ENCODE data around the gene OR2V2.

DNA sequence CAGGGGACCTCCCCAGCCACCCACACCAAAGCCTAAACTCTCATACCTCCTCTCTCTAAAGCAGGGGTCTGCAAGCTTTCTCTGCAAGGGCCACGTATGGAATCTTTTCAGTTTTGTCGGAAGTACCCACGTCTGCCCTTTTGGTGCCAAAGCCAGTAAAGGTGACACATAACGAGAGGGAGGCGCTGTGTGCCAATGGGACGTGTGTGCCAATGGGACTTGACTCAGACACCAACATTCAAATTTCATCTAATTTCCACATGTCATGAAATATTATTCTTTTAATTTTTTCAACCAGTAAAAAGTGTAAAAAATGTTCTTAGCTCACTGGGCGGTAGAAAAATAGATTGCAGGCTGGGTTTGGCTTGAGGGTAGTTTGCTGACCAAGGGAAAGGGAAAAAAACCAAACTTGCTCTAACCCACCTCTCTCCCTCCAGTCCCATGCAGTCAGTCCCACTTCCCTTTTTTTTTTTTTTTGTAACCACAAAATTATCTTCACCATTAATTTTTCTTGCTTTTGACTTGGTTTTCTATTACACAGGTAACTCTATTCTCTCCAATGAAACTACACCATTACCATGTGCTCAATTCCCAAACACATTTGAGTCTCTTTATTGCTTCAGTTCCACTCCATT is 41.9 kb upstream of the OR2V2 start:
- no peak for TF ChIP-seq SMC3 (IDR thresholded peaks at IDR 0.05; ENCODE audit: low read depth, low read length)
- TF ChIP-seq, protein P1, sequence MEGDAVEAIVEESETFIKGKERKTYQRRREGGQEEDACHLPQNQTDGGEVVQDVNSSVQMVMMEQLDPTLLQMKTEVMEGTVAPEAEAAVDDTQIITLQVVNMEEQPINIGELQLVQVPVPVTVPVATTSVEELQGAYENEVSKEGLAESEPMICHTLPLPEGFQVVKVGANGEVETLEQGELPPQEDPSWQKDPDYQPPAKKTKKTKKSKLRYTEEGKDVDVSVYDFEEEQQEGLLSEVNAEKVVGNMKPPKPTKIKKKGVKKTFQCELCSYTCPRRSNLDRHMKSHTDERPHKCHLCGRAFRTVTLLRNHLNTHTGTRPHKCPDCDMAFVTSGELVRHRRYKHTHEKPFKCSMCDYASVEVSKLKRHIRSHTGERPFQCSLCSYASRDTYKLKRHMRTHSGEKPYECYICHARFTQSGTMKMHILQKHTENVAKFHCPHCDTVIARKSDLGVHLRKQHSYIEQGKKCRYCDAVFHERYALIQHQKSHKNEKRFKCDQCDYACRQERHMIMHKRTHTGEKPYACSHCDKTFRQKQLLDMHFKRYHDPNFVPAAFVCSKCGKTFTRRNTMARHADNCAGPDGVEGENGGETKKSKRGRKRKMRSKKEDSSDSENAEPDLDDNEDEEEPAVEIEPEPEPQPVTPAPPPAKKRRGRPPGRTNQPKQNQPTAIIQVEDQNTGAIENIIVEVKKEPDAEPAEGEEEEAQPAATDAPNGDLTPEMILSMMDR (IDR thresholded peaks at IDR 0.05), result no peak
- TF ChIP-seq, protein P2, sequence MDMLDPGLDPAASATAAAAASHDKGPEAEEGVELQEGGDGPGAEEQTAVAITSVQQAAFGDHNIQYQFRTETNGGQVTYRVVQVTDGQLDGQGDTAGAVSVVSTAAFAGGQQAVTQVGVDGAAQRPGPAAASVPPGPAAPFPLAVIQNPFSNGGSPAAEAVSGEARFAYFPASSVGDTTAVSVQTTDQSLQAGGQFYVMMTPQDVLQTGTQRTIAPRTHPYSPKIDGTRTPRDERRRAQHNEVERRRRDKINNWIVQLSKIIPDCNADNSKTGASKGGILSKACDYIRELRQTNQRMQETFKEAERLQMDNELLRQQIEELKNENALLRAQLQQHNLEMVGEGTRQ (IDR thresholded peaks at IDR 0.05; ENCODE audit: borderline replicate concordance, low read depth, low read length), result no peak
- TF ChIP-seq JUND (IDR thresholded peaks at IDR 0.05), result no peak
- TF ChIP-seq MXI1 (IDR thresholded peaks at IDR 0.05; ENCODE audit: low read depth, low read length), result no peak
- TF ChIP-seq RAD21 (IDR thresholded peaks at IDR 0.05; ENCODE audit: low read length), result no peak

All from SK-N-SH (cell line).